Ascending aorta (tissue), 2 donors: ENCODE measurements around the gene E2F1. TPM values are rescaled to one million over a fixed set of nuclear protein-coding genes. Genes with fewer than 3 reads are reported as not detected.
A peak's percentile ranks its signal among the peaks of the same experiment; 100 is the strongest.

Experiments used
- DNase-seq, 2 donors: peaks; one replicate each; pipeline ENCODE4 v3.0.0-alpha.2; 2019; ENCODE audit warnings: low spot score in 2 of 2
- H3K27ac ChIP-seq, 2 donors: fragments of 200-600 bp; sonication (generic); one replicate each; pipeline ENCODE4 v1.5.1; 2016 to 2017; ENCODE audit warnings: mild to moderate bottlenecking in 1 of 2
- H3K27me3 ChIP-seq: fragments of 200-600 bp; sonication (generic); one replicate; pipeline ENCODE4 v1.5.1; 2017
- H3K36me3 ChIP-seq, 2 donors: fragments of 200-600 bp; sonication (generic); one replicate each; pipeline ENCODE4 v1.5.1; 2016
- H3K4me1 ChIP-seq, 2 donors: fragments of 200-600 bp; sonication (generic); one replicate each; pipeline ENCODE4 v1.5.1; 2016 to 2017; ENCODE audit warnings: mild to moderate bottlenecking in 1 of 2
- H3K4me3 ChIP-seq, 2 donors: fragments of 200-600 bp; sonication (generic); one replicate each; pipeline ENCODE4 v1.5.1; 2016 to 2017; ENCODE audit warnings: mild to moderate bottlenecking in 1 of 2
- H3K9me3 ChIP-seq, 2 donors: fragments of 200-600 bp; sonication (generic); one replicate each; pipeline ENCODE4 v1.5.1; 2016
- intact Hi-C: fragments of 100-400 bp; cut with DNase I; formaldehyde crosslinking; loops from one replicate; pipeline ENCODE4 v1.15.1; 2023
- total RNA-seq: library from RNA; depleted of rRNA; stranded (reverse); fragments of >200 nt; gene quantifications from one replicate; pipeline ENCODE4 v1.1.0, GENCODE V29; 2016
- TF ChIP-seq, protein P1 (sequence below), 3 experiments: fragments of 200-600 bp in 2 of 3; fragments of 450-650 bp in 1 of 3; sonication (generic) in 2 of 3; IDR thresholded peaks; one replicate each; pipeline ENCODE4 v1.5.1; 2016 to 2019; ENCODE audit warnings: antibody characterized with exemption in 3 of 3, mild to moderate bottlenecking in 1 of 3, moderate library complexity in 1 of 3

E2F1 gene
- total RNA-seq, 1 donor from 2014 or later: 0.53 TPM

DNA sequence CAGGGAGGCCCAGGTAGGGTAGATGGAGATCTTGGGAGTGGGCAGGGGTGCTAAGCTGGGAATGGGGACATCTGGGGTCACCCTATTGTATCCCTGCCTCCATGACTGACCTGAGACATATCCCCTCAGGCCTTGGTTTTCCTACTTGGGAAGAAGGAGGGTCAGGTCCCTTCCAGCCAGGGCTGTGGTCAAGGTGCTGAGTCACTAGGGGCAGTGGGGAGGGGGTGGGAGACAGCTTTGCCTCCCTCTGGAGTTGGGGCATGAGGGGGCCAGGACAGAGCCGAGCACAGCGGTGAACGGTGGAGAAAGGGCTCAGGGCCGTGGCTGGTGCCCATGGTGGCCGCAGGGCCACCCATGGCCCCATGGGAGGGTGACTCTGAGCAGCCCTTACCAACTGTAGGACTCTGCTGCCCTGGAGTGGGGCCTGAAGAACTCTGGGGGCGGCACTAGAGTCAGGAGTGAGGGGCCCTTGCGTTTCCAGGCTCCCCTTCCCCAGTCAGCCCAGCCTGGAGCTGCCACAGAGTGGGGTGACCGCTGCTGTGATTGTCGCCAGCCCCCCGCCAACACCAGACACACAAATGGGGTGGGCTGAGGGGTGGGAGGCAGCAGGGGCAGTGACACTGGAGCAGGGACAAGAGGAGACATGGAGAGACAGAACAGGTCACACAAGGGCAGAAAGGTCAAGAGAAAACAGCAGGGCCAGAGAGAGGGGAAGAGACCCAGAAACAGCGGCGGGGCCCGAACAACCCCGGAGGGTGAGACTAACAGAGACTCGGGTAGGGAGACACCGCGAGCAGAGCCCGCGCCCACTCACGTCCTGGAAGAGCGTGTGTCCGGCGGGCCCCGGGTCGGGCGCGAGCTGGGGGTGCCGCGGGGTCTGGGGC, 12.5 kb downstream of the E2F1 start:
- H3K36me3 ChIP-seq: no peaks in the 10 kb centered on the region
- H3K4me1 ChIP-seq: peaks cover 9 to 49% of the 10 kb centered on the region in 2 donors
- TF ChIP-seq, protein P1, sequence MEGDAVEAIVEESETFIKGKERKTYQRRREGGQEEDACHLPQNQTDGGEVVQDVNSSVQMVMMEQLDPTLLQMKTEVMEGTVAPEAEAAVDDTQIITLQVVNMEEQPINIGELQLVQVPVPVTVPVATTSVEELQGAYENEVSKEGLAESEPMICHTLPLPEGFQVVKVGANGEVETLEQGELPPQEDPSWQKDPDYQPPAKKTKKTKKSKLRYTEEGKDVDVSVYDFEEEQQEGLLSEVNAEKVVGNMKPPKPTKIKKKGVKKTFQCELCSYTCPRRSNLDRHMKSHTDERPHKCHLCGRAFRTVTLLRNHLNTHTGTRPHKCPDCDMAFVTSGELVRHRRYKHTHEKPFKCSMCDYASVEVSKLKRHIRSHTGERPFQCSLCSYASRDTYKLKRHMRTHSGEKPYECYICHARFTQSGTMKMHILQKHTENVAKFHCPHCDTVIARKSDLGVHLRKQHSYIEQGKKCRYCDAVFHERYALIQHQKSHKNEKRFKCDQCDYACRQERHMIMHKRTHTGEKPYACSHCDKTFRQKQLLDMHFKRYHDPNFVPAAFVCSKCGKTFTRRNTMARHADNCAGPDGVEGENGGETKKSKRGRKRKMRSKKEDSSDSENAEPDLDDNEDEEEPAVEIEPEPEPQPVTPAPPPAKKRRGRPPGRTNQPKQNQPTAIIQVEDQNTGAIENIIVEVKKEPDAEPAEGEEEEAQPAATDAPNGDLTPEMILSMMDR (IDR thresholded peaks at IDR 0.05): no peak
- H3K9me3 ChIP-seq: no peaks in the 10 kb centered on the region
- intact Hi-C loops: loop anchor here (2.0 to 5.0 kb wide), 2 partner anchors 59 to 439 kb away; partner anchors contain the start of gene EIF2S2
- peak overlapping the region; percentile 96 to 97 for H3K27ac ChIP-seq
- H3K27me3 ChIP-seq: no peaks in the 10 kb centered on the region
- DNase-seq: no peak
- H3K4me3 ChIP-seq: peak overlapping the region; percentile 67 to 84

DNA sequence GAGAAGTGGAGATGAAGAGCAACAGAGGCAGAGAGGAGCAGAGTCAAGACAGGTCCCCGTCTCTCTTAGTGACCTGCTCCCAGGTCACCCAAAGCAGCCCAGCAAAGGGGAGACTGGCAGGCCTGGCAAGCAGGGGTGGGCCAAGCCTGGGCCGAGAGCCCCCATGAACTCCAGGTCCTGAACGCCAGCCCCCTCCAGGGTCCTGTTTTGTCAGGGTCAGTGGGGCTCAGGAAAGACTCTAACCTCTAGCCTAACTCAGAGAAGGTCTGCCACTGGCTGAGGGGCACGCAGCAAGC, 13.1 kb downstream of the E2F1 start:
- H3K27me3 ChIP-seq: no peaks in the 10 kb centered on the region
- DNase-seq: no peak
- H3K4me1 ChIP-seq: peaks cover 9 to 52% of the 10 kb centered on the region in 2 donors
- TF ChIP-seq, protein P1 (IDR thresholded peaks at IDR 0.05): no peak
- H3K36me3 ChIP-seq: no peaks in the 10 kb centered on the region
- no peaks in the 10 kb centered on the region for H3K9me3 ChIP-seq
- peak overlapping the region; percentile 67 to 84 for H3K4me3 ChIP-seq
- intact Hi-C loops: loop anchor here (5.0 kb wide), 1 partner anchor 439 kb away; the partner anchor contains the start of gene EIF2S2
- H3K27ac ChIP-seq: peak overlapping the region; percentile 96 to 97

DNA sequence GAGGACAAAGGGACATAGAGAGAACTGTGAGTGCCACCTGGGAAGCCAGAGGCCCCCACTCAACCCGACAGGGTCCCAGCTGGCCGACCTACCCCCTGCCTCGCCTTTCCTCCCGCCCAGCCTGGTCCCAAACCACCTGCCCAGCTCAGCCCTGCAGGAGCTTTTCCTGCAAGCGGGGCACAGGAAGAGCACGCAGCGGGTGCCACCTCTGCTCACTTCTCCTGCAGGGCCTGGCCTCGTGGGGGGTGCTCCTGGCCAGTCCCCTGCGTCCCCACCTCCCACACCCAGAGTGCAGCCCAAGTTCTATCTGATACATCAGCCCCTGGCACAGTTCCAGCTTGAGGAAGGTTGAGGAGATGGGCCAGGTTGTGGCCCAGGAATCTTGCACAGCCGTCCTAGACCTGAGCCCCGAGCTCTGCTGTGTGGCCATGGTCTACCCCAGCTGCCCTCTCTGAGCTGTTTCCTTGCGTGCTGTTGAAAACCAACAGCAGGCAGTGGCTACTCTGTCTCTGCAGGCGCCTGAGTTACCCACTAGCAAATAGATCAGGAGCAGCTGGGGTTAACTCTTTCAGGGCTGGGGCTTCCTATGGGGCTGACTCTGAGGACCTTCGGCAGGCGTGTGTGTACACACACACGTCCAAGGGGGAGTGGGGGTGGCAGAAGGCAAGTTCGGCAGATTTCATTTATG, 13.6 kb downstream of the E2F1 start:
- DNase-seq: no peak
- H3K36me3 ChIP-seq: no peaks in the 10 kb centered on the region
- peak overlapping the region; percentile 67 to 84 for H3K4me3 ChIP-seq
- intact Hi-C loops: loop anchor here (5.0 kb wide), 1 partner anchor 440 kb away; the partner anchor contains the start of gene EIF2S2
- peaks cover 12 to 54% of the 10 kb centered on the region in 2 donors for H3K4me1 ChIP-seq
- TF ChIP-seq, protein P1 (IDR thresholded peaks at IDR 0.05): no peak
- H3K9me3 ChIP-seq: no peaks in the 10 kb centered on the region
- H3K27ac ChIP-seq: peak overlapping the region; percentile 96 to 97
- no peaks in the 10 kb centered on the region for H3K27me3 ChIP-seq

DNA sequence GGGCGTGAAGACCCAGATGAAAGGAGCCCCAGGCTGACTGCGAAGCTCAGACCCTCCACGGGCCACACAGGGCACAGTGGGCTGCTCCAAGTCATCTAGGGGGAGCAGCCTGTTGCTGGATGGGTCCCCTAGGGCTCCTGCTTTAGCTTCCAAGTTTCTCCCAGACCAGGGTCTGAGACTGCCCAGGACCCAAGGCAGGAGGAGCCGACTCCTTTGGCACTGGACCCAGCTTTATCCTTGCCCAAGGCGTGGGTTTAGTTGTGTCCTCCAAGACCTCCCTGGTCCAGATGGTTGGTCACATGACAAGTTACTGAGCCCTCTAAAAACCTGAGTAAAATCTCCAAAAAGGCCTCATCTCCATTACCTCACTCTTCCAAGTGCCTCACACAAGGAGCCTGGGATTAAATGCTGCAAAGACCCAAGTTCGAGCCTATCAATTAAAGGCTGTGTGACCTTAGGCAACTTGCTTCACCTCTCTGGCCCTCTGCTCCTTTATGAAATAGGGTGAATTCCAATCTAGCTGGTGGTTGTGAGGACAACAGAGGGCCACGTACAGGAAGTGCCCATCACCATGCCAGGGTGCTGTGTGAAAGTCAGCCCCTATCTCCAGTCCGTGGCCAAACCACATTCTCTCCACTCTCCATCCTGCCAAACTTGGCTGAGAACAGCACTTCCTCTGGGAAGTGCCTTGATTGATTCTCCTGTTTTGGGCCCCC, 14.5 kb downstream of the E2F1 start:
- TF ChIP-seq, protein P1 (IDR thresholded peaks at IDR 0.05): no peak
- no peaks in the 10 kb centered on the region for H3K9me3 ChIP-seq
- intact Hi-C loops: loop anchor here (5.0 kb wide), 1 partner anchor 441 kb away; the partner anchor contains the start of gene EIF2S2
- H3K27ac ChIP-seq: peak overlapping the region; percentile 46 to 97
- no peaks in the 10 kb centered on the region for H3K36me3 ChIP-seq
- no peak for DNase-seq
- no peak overlapping the region for H3K4me3 ChIP-seq
- no peaks in the 10 kb centered on the region for H3K27me3 ChIP-seq
- peaks cover 13 to 54% of the 10 kb centered on the region in 2 donors for H3K4me1 ChIP-seq

DNA sequence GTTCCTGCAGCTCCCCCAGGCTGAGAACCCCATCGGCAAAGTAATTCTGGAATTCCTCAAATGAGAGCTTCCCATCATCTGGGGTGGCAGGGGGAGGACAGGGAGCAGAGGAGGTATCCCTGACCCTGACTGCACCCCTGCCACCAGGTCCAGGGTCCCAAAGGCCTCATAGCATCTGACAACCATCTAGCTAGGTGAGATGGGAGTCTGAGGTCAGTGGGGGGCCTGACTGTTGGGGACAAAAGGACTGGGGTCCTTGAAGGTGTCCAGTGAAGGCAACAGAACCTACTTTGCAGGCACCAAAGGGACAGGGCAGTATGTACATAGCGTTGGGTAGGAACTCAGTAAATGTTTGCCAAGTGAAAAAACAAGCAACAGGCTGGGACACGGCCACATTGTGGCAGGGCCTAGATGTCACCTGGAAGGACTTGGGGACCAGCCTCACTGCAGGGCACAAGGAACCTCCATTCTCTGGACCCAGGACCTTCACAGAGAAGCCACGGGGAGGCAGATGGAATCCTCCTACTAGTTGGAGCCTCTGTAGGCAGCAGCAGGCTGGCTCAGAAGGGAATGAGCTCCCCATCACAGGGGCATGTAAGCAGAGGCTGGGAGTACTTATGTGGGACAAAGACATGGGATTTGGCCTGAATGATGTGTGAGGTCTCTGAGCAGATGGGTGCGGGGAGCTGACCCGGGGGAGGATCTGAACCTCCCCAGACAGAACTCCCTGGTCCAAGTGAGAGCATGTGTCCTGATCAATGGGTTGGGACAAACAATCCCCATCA, 15.3 kb downstream of the E2F1 start:
- intact Hi-C loops: loop anchor here (5.0 kb wide), 1 partner anchor 441 kb away; the partner anchor contains the start of gene EIF2S2
- peak overlapping the region; percentile 46 to 97 for H3K27ac ChIP-seq
- H3K4me1 ChIP-seq: peaks cover 9 to 54% of the 10 kb centered on the region in 2 donors
- no peak for DNase-seq
- no peaks in the 10 kb centered on the region for H3K9me3 ChIP-seq
- no peak overlapping the region for H3K4me3 ChIP-seq
- H3K27me3 ChIP-seq: no peaks in the 10 kb centered on the region
- TF ChIP-seq, protein P1 (IDR thresholded peaks at IDR 0.05): no peak
- no peaks in the 10 kb centered on the region for H3K36me3 ChIP-seq
